Raji (cell line): ENCODE data around the gene MIOS.

Source experiments
- POLR2A ChIP-seq: IDR thresholded peaks from 2 replicates; pipeline ENCODE4 v1.6.1; 2011; ENCODE audit warnings: low read depth, low read length, control low read depth; ENCODE audit not compliant: insufficient read depth

Gene MIOS

GRCh38 chr7:7607010-7607409 lies 40.3 kb downstream of the MIOS start:
- TF ChIP-seq POLR2A: no peak

DNA sequence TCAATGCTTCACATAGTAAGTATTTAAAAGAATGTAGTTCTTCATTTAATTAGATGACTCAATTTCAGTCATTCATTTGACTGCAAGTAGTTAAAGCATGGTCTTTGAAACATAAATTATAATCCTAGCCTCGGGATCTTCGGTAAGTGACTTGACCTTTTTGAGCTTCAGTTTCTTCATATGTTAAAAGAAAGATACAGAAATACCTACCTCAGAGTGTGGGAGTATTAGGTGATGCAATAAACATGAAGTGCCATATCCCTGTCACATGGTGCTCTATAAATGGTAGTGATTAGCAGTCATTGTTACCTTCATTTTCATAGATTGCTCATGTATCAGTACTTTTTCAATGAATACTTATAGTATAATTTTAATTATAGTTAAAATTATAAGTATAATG lies 42.6 kb downstream of the MIOS start:
- TF ChIP-seq POLR2A: no peak

- no peak for TF ChIP-seq POLR2A
Observed at GRCh38 chr7:7612519-7612918, 45.8 kb downstream of the MIOS start.

- no peak for TF ChIP-seq POLR2A
Observed at GRCh38 chr7:7613210-7613609, 46.5 kb downstream of the MIOS start.

GRCh38 chr7:7614018-7614741 lies 47.5 kb downstream of the MIOS start:
- no peak for TF ChIP-seq POLR2A

DNA sequence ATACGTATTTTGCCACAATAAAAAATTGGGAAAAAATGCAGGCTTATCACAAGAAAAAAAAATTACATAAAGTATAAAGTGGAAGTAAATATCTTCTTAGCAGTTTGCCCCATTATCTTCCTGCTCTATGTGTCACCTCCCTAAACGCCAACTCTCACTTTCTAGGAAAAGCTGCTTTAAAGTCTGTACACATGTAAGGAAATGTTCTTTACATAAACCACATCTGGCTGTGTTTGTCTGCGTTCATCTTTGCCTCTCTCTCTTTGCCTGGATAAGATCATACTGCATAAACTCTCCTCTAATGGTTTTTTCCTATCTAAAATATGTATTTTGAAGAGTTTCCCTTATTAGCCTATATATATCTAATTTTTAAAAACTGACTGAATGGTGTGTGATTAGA lies 50.9 kb downstream of the MIOS start:
- TF ChIP-seq POLR2A: no peak

DNA sequence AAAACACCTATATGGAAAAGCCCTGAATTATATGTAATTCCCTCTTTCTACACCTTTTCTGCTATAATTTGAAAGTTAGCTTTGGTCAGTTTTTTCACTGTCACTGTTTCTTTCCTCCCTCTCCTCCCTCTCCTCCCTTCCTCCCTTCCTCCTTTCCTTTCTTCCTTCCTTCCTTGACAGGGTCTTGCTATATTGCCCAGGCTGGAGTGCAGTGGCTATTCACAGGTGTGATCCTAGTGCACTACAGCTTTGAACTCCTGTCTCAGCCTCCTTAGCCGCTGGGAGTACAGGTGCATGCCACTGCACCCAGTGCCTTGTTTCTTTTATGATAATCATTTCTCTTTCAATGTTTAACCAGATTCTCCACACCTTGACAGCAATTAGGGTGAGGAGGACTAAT lies 51.7 kb downstream of the MIOS start:
- no peak for TF ChIP-seq POLR2A

GRCh38 chr7:7620236-7620635 lies 53.6 kb downstream of the MIOS start:
- TF ChIP-seq POLR2A: no peak

DNA sequence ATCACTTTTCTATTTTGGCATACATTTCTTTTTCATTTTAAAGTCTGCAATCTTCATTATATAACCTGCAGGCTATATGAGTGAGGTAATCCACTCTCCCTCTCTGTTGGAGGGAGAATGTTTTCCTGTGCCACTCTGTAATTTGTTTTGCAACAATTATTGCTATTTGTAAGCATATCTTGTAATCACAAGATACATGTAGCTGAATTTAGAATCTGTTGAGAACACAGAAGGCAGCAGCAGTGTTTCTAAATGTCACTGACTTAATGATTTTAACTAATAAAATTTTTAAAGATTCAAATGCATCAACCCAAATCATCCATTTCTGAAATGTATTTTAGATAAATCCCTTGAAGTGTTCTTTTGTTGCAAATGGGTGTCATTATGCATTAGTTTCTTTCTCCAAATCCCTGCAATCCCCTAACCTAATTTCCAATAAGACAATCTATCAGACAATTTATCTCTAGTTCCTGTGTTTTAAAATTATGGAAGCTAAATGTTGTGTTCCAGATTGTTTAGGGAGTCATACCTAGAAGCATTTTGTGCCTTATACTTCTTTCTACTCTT lies 54.0 kb downstream of the MIOS start:
- no peak for TF ChIP-seq POLR2A

DNA sequence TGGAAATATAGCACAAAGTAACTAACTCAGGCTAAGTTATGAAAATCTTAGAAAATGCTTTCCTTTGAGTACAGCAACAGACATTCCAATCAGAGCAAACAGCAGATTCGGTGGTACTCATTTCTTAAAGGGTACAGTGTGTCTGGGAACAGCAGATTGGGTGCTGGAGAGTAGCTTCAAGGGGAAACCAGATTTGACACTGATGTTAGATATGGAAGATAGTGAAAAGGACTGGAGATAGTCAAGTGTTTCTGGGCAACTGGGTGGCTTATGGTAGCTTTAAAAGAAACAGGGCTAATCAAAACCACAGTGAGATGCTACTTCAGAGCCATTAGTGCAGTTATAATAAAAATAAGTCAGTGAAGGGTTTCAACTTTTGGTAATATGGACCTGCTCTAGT lies 61.8 kb downstream of the MIOS start:
- TF ChIP-seq POLR2A: no peak

DNA sequence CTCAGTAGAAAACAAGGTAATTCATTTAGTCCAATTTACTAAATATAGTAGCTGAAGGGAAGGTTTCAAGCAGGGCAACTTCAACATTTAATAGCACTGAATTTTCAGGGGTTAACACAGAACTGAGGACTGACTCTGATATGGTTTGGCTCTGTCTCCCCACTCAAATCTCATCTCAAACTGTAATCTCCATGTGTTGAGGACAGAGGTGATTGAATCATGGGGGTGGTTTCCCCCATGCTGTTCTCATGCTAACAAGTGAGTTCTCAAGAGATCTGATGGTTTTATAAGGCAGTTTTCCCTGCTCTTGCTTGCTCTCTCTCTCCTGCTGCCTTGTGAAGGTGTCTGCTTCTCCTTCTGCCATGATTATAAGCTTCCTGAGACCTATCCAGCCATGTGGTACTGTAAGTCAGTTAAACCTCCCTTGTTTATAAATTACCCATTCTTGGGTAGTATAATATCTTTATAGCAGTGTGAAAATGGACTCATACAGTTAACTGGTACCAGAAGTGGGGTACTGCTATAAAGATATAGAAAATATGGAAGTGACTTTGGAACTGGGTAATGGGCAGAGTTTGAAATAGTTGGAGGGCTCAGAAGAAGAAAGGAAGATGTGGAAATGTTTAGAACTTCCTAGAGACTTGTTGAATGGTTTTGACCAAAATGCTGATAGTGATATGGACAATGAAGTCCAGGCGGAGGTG lies 64.1 kb downstream of the MIOS start:
- TF ChIP-seq POLR2A: no peak

DNA sequence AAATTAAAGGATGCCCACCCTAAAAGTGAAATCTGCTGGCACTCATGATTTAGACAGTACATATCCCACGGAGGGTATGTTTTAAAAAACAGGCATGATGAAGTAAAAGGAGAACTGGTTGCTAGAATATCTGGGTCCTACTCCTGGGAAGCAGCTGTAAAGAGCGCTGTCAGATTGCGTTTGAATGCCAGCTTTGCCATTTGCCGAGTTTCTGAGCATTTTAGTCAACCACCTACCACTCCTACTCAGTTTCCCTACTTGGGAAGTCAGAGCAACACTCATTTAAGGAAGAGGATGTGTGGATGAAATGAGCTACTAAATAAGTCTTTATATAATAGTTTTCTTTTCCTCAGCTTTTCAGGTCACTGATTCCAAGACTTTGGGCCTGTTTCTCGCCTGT lies 72.7 kb downstream of the MIOS start:
- TF ChIP-seq POLR2A: no peak

DNA sequence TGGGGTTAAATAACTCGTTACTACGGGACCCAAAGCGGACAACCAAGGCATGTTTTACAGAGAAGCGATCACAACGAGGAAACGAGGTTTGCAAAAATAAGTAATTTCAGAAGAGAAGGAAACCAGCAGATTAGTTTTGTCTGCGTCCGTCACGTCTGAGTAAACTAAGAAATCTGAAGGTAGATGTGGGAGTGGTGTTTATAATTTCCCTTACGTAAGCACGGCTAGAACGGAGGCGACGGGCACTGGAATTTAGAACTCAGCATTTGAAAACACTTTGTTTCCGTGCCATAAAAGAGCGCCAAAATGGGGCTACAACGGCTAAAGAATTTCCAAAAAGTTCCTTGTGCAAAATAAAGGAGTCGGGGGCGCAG lies 73.2 kb downstream of the MIOS start:
- TF ChIP-seq POLR2A: no peak

GRCh38 chr7:7640221-7641128 lies 73.8 kb downstream of the MIOS start, which contains the start of gene UMAD1:
TSS of gene UMAD1 (plus strand) at chr7:7640752. CDS start at chr7:7673372, 32,620 bp downstream.
- peak; percentile 84 for TF ChIP-seq POLR2A

GRCh38 chr7:7641129-7641663 lies 74.5 kb downstream of the MIOS start:
- no peak for TF ChIP-seq POLR2A
